Calu3 (cell line): Measurements from ENCODE around the gene FOXO1. TPM values are rescaled to one million over a fixed set of nuclear protein-coding genes. Genes with fewer than 3 reads are reported as not detected.

Experiments used
- BruUV-seq: library from RNA; stranded (reverse); fragments of 400-500 nt; replicated peaks from 2 replicates; lab custom pipeline; 2021; lab: Mats Ljungman, UMichigan
- CTCF ChIA-PET: fragments of 300-600 bp; sonication (Branson Sonifier 250); formaldehyde crosslinking; loops from one replicate; lab custom pipeline; 2022; ENCODE audit warnings: antibody characterized with exemption; lab: Charles Lee
- DNase-seq: peaks from one replicate; pipeline ENCODE4 v3.0.0; 2022
- H3K27ac Mint-ChIP-seq: one replicate; pipeline ENCODE4 v1.8.0; 2022; ENCODE audit warnings: mixed read lengths; ENCODE audit not compliant: unreplicated experiment
- H3K27me3 Mint-ChIP-seq: one replicate; pipeline ENCODE4 v1.8.0; 2022; ENCODE audit warnings: mixed read lengths; ENCODE audit not compliant: unreplicated experiment
- H3K36me3 Mint-ChIP-seq: one replicate; pipeline ENCODE4 v1.8.0; 2022; ENCODE audit warnings: mild to moderate bottlenecking, moderate library complexity, mixed read lengths; ENCODE audit not compliant: insufficient read depth, unreplicated experiment
- H3K4me1 Mint-ChIP-seq: one replicate; pipeline ENCODE4 v1.8.0; 2022; ENCODE audit warnings: mild to moderate bottlenecking, low read depth, mixed read lengths; ENCODE audit not compliant: unreplicated experiment
- H3K4me3 Mint-ChIP-seq: one replicate; pipeline ENCODE4 v1.8.0; 2022; ENCODE audit warnings: mild to moderate bottlenecking, low read depth, moderate library complexity, mixed read lengths; ENCODE audit not compliant: unreplicated experiment
- H3K9me3 Mint-ChIP-seq: one replicate; pipeline ENCODE4 v1.8.0; 2022; ENCODE audit warnings: low read depth, mixed read lengths; ENCODE audit not compliant: unreplicated experiment
- intact Hi-C: fragments of 100-400 bp; cut with micrococcal nuclease; formaldehyde crosslinking; loops from one replicate; pipeline ENCODE4 v1.10.0; 2022; ENCODE audit not compliant: unreplicated experiment
- total RNA-seq: library from RNA; stranded (reverse); gene quantifications from 2 replicates; pipeline ENCODE4 v1.2.3, GENCODE V29; 2022
- TF ChIP-seq, protein P1 (sequence below): fragments of 200-600 bp; IDR thresholded peaks from one replicate; pipeline ENCODE4 v1.8.0; 2022; ENCODE audit warnings: antibody characterized with exemption; ENCODE audit not compliant: unreplicated experiment

Gene FOXO1
- total RNA-seq, 1 experiment from 2014 or later = 11.3 TPM

DNA sequence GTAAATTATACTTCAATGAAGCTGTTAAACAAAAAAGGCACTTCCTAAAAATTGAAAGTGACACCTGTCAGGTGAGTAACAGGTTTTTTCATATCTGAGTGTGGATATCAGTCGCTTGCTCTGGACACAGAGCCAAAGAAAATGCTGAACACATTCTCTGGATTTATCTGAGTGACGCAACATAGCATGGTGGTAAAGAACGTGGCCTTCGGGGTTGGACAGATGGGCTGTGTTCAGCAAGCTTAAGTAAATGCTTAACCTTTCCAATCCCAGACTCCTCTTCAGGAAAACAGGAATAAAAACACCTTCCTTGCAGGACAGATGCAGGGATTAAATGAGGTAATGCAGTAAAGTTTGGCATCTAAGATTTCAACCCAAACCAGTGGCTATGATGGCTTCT is 132.0 kb downstream of the FOXO1 start:
- intact Hi-C loops = no loop called here
- Mint-ChIP-seq H3K27me3 (no peaks in the 10 kb centered on the region), H3K4me3 (no peak overlapping the region), H3K36me3 (no peaks in the 10 kb centered on the region), H3K4me1 (no peaks in the 10 kb centered on the region), H3K9me3 (no peaks in the 10 kb centered on the region), H3K27ac (no peak overlapping the region)
- BruUV-seq = no TSS peak
- DNase-seq = no peak
- TF ChIP-seq, protein P1, sequence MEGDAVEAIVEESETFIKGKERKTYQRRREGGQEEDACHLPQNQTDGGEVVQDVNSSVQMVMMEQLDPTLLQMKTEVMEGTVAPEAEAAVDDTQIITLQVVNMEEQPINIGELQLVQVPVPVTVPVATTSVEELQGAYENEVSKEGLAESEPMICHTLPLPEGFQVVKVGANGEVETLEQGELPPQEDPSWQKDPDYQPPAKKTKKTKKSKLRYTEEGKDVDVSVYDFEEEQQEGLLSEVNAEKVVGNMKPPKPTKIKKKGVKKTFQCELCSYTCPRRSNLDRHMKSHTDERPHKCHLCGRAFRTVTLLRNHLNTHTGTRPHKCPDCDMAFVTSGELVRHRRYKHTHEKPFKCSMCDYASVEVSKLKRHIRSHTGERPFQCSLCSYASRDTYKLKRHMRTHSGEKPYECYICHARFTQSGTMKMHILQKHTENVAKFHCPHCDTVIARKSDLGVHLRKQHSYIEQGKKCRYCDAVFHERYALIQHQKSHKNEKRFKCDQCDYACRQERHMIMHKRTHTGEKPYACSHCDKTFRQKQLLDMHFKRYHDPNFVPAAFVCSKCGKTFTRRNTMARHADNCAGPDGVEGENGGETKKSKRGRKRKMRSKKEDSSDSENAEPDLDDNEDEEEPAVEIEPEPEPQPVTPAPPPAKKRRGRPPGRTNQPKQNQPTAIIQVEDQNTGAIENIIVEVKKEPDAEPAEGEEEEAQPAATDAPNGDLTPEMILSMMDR = no peak
- CTCF ChIA-PET = no interaction called here

- H3K9me3 Mint-ChIP-seq = no peaks in the 10 kb centered on the region
- DNase-seq = no peak
- H3K4me1 Mint-ChIP-seq = no peaks in the 10 kb centered on the region
- intact Hi-C loops = no loop called here
- no peak overlapping the region for H3K4me3 Mint-ChIP-seq
- CTCF ChIA-PET = no interaction called here
- H3K27me3 Mint-ChIP-seq = no peaks in the 10 kb centered on the region
- H3K36me3 Mint-ChIP-seq = no peaks in the 10 kb centered on the region
- no TSS peak for BruUV-seq
- H3K27ac Mint-ChIP-seq = no peak overlapping the region
- TF ChIP-seq, protein P1 = no peak
Observed at GRCh38 chr13:40533072-40533471, 133.4 kb downstream of the FOXO1 start.

GRCh38 chr13:40530961-40531360 is 135.5 kb downstream of the FOXO1 start:
- intact Hi-C loops = no loop called here
- H3K9me3 Mint-ChIP-seq = no peaks in the 10 kb centered on the region
- no peak for DNase-seq
- TF ChIP-seq, protein P1 = no peak
- H3K27me3 Mint-ChIP-seq = no peaks in the 10 kb centered on the region
- CTCF ChIA-PET = no interaction called here
- H3K27ac Mint-ChIP-seq = no peak overlapping the region
- no peaks in the 10 kb centered on the region for H3K4me1 Mint-ChIP-seq
- H3K4me3 Mint-ChIP-seq = no peak overlapping the region
- no TSS peak for BruUV-seq
- no peaks in the 10 kb centered on the region for H3K36me3 Mint-ChIP-seq

GRCh38 chr13:40528881-40529280 is 137.6 kb downstream of the FOXO1 start:
- intact Hi-C loops = no loop called here
- Mint-ChIP-seq H3K4me3 (no peak overlapping the region), H3K36me3 (peaks cover 5% of the 10 kb centered on the region), H3K27ac (no peak overlapping the region), H3K4me1 (no peaks in the 10 kb centered on the region), H3K9me3 (no peaks in the 10 kb centered on the region), H3K27me3 (no peaks in the 10 kb centered on the region)
- TF ChIP-seq, protein P1 = no peak
- no peak for DNase-seq
- CTCF ChIA-PET = interaction anchor here (0.8 kb wide), 1 partner anchor 11 kb away, joined by 3 read pairs; no protein-coding TSS in a partner anchor
- BruUV-seq = no TSS peak
